Peyer's patch (tissue), 4 donors: ENCODE data around the gene CA9.
"Not testable (repeated sequence)": the region's sequence is repeated elsewhere in the genome, so short reads cannot be mapped to it uniquely, and the experiment has no call there.

Source experiments
- POLR2A ChIP-seq, 2 donors: fragments of 450-650 bp; IDR thresholded peaks; one replicate each; pipeline ENCODE4 v1.5.1; 2017; ENCODE audit warnings: antibody characterized with exemption in 2 of 2, mild to moderate bottlenecking in 2 of 2, moderate library complexity in 2 of 2
- TF ChIP-seq, protein P1 (sequence below), 6 experiments: fragments of 450-650 bp in 4 of 6; fragments of 200-600 bp in 2 of 6; sonication (generic) in 1 of 6; IDR thresholded peaks; one replicate each; pipeline ENCODE4 v1.5.1; 2017 to 2019; ENCODE audit warnings: antibody characterized with exemption in 6 of 6, mild to moderate bottlenecking in 3 of 6, moderate library complexity in 1 of 6

GRCh38 chr9:35645736-35646135 lies 28.0 kb upstream of the CA9 start:
- TF ChIP-seq, protein P1, sequence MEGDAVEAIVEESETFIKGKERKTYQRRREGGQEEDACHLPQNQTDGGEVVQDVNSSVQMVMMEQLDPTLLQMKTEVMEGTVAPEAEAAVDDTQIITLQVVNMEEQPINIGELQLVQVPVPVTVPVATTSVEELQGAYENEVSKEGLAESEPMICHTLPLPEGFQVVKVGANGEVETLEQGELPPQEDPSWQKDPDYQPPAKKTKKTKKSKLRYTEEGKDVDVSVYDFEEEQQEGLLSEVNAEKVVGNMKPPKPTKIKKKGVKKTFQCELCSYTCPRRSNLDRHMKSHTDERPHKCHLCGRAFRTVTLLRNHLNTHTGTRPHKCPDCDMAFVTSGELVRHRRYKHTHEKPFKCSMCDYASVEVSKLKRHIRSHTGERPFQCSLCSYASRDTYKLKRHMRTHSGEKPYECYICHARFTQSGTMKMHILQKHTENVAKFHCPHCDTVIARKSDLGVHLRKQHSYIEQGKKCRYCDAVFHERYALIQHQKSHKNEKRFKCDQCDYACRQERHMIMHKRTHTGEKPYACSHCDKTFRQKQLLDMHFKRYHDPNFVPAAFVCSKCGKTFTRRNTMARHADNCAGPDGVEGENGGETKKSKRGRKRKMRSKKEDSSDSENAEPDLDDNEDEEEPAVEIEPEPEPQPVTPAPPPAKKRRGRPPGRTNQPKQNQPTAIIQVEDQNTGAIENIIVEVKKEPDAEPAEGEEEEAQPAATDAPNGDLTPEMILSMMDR (IDR thresholded peaks at IDR 0.05), result not testable (repeated sequence)
- TF ChIP-seq POLR2A (IDR thresholded peaks at IDR 0.05), result not testable (repeated sequence)
